OCI-LY7 (cell line): ENCODE results near the gene CCDC91. TPM values are rescaled to one million over a fixed set of nuclear protein-coding genes. Genes with fewer than 3 reads are reported as not detected.
A peak's percentile ranks its signal among the peaks of the same experiment; 100 is the strongest.

Source experiments
- BruUV-seq: library from RNA; stranded (reverse); fragments of 400-500 nt; replicated peaks from 2 replicates; lab custom pipeline; 2021; lab: Mats Ljungman, UMichigan
- CTCF ChIA-PET: fragments of 300-600 bp; sonication (Branson Sonifier 250); formaldehyde crosslinking; loops from one replicate; lab custom pipeline; 2022; ENCODE audit warnings: antibody characterized with exemption; ENCODE audit not compliant: unreplicated experiment; lab: Charles Lee
- POLR2A ChIA-PET: fragments of 300-600 bp; sonication (Branson Sonifier 250); formaldehyde crosslinking; loops from one replicate; lab custom pipeline; 2022; ENCODE audit warnings: antibody characterized with exemption; lab: Charles Lee
- DNase-seq: peaks from one replicate; pipeline ENCODE4 v3.0.0-alpha.2; 2015; ENCODE audit warnings: low spot score
- H2AFZ ChIP-seq: fragments of 200-600 bp; sonication (generic), shearing (Covaris generic); 2 replicates; pipeline ENCODE4 v1.6.1; 2014; ENCODE audit warnings: mild to moderate bottlenecking, antibody characterized with exemption, low read length, moderate library complexity
- H3K27ac ChIP-seq: fragments of 200-600 bp; sonication (generic); 2 replicates; pipeline ENCODE4 v1.5.1; 2014; ENCODE audit warnings: mixed run types, low read depth, mild to moderate bottlenecking, moderate library complexity, low read length, inconsistent platforms; ENCODE audit not compliant: poor library complexity, severe bottlenecking
- H3K36me3 ChIP-seq: fragments of 200-600 bp; sonication (generic); 2 replicates; pipeline ENCODE4 v1.6.1; 2014; ENCODE audit warnings: mild to moderate bottlenecking, antibody characterized with exemption, low read length, moderate library complexity, mixed read lengths; ENCODE audit not compliant: insufficient read depth
- H3K4me1 ChIP-seq: fragments of 200-600 bp; sonication (generic); 2 replicates; pipeline ENCODE4 v1.5.1; 2014; ENCODE audit warnings: mild to moderate bottlenecking, low read length; ENCODE audit not compliant: insufficient read depth, poor library complexity, severe bottlenecking
- H3K4me2 ChIP-seq: fragments of 200-600 bp; sonication (generic); 2 replicates; pipeline ENCODE4 v1.6.1; 2014; ENCODE audit warnings: mild to moderate bottlenecking, low read length
- H3K4me3 ChIP-seq: fragments of 200-600 bp; sonication (generic); 2 replicates; pipeline ENCODE4 v1.5.1; 2014; ENCODE audit warnings: mild to moderate bottlenecking, low read depth, low read length; ENCODE audit not compliant: poor library complexity, severe bottlenecking
- H3K79me2 ChIP-seq: fragments of 200-600 bp; sonication (generic); 2 replicates; pipeline ENCODE4 v1.6.1; 2016; ENCODE audit warnings: low read depth, mild to moderate bottlenecking, low read length, moderate library complexity, mixed read lengths; ENCODE audit not compliant: insufficient read depth
- H3K9me2 ChIP-seq: fragments of 200-600 bp; sonication (generic); 2 replicates; pipeline ENCODE4 v1.6.1; 2016; ENCODE audit warnings: mild to moderate bottlenecking, low read length, mixed read lengths; ENCODE audit not compliant: insufficient read depth
- H3K9me3 ChIP-seq: fragments of 200-600 bp; sonication (generic); 2 replicates; pipeline ENCODE4 v1.6.1; 2014; ENCODE audit warnings: mild to moderate bottlenecking, mixed run types, low read length, mixed read lengths
- H4K20me1 ChIP-seq: fragments of 200-600 bp; sonication (generic); 2 replicates; pipeline ENCODE4 v1.6.1; 2014; ENCODE audit warnings: mild to moderate bottlenecking, antibody characterized with exemption, low read length, moderate library complexity, mixed read lengths; ENCODE audit not compliant: insufficient read depth
- EZH2phosphoT487 ChIP-seq: fragments of 200-600 bp; sonication (generic); IDR thresholded peaks from 2 replicates; pipeline ENCODE4 v1.6.1; 2018; ENCODE audit warnings: low read depth, borderline replicate concordance, mild to moderate bottlenecking, mixed run types, antibody characterized with exemption, low read length, moderate library complexity, mixed read lengths
- intact Hi-C: fragments of 100-400 bp; cut with micrococcal nuclease; formaldehyde crosslinking; loops from one replicate; pipeline ENCODE4 v1.10.0; 2022; ENCODE audit not compliant: unreplicated experiment
- total RNA-seq, 2 experiments: library from RNA; depleted of rRNA in 1 of 2; stranded (reverse); fragments of >200 nt in 1 of 2; shearing (Covaris generic) in 1 of 2; gene quantifications; 2 replicates each; pipeline ENCODE4 v1.2.3, GENCODE V29; 2014 to 2022
- TF ChIP-seq, protein P1 (sequence below): fragments of 200-600 bp; sonication (generic); conservative IDR thresholded peaks from 2 replicates; pipeline ENCODE4 v1.5.1; 2014; ENCODE audit warnings: mild to moderate bottlenecking, antibody characterized with exemption, low read length, moderate library complexity, mixed read lengths

CCDC91 gene
- total RNA-seq, 2 experiments from 2014 or later = 15.8 to 23.8 TPM

DNA sequence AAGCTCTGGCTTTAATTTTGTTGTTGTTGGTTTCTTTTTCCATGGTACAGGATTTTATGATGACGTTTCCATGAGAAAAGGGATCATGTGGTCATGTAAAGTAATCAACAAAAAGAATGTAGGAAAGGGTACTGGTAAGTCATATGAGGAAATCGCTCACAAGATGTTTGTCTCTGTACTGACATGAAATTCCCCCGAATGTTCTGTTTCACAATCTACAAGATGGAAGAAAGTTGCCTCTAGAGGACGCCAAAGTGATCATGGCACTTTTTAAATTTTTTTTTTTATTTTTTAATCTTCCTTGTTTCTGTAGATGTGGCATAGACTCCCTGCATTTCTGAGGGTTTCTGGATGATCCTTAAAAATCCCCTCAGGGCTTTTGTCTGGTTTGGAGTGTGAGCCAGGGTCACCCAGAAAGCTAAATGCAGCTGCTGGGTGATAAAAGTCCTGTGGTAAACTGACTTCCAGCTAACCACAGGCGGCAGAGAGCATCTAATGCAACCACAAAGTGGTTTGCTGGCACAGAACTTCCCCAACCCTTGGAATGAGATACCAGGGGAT lies 393.5 kb downstream of the CCDC91 start:
- CTCF ChIA-PET = no interaction called here
- DNase-seq = no peak
- TF ChIP-seq, protein P1, sequence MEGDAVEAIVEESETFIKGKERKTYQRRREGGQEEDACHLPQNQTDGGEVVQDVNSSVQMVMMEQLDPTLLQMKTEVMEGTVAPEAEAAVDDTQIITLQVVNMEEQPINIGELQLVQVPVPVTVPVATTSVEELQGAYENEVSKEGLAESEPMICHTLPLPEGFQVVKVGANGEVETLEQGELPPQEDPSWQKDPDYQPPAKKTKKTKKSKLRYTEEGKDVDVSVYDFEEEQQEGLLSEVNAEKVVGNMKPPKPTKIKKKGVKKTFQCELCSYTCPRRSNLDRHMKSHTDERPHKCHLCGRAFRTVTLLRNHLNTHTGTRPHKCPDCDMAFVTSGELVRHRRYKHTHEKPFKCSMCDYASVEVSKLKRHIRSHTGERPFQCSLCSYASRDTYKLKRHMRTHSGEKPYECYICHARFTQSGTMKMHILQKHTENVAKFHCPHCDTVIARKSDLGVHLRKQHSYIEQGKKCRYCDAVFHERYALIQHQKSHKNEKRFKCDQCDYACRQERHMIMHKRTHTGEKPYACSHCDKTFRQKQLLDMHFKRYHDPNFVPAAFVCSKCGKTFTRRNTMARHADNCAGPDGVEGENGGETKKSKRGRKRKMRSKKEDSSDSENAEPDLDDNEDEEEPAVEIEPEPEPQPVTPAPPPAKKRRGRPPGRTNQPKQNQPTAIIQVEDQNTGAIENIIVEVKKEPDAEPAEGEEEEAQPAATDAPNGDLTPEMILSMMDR = peak; percentile 47
- no peak for TF ChIP-seq EZH2phosphoT487

DNA sequence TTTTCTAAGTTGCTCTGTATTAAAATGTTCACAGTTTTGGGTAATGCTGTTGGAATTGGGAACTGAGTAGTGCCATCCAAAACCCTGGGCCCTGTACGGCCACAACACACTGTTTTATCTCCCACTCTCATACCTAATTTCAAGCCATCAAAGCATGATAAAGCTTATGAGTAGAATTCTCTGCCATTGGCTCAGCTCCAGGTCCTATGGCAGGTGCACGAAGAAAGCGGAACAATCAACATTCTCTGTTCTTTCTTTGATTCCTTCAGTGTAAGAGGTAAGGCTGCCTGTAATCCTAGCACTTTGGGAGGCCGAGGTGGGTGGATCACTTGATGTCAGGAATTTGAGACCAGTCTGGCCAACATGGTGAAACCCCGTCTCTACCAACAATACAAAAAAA lies 394.9 kb downstream of the CCDC91 start:
- H3K27ac ChIP-seq = no peak overlapping the region
- no peak overlapping the region for H2AFZ ChIP-seq
- CTCF ChIA-PET = no interaction called here
- H3K9me2 ChIP-seq = no peaks in the 10 kb centered on the region; the same call in 1 of the 2 replicates
- no peaks in the 10 kb centered on the region for H3K79me2 ChIP-seq
- no peaks in the 10 kb centered on the region for H3K4me1 ChIP-seq
- H3K4me3 ChIP-seq = no peak overlapping the region
- DNase-seq = no peak
- H3K36me3 ChIP-seq = no peaks in the 10 kb centered on the region
- H4K20me1 ChIP-seq = no peaks in the 10 kb centered on the region
- H3K4me2 ChIP-seq = no peak overlapping the region
- no peaks in the 10 kb centered on the region for H3K9me3 ChIP-seq
- BruUV-seq = no TSS peak
- POLR2A ChIA-PET = interaction anchor here (0.6 to 0.8 kb wide), 2 partner anchors 21 to 1445 kb away, joined by 3 to 7 read pairs; no protein-coding TSS in a partner anchor
- intact Hi-C loops = no loop called here
- no peak for TF ChIP-seq EZH2phosphoT487
- TF ChIP-seq, protein P1 = no peak

More for the DNA sequence above, 393.5 kb downstream of the CCDC91 start:
- intact Hi-C loops = no loop called here
- H3K27ac ChIP-seq = no peak overlapping the region
- BruUV-seq = no TSS peak
- H3K79me2 ChIP-seq = no peaks in the 10 kb centered on the region
- no peaks in the 10 kb centered on the region for H4K20me1 ChIP-seq
- H3K4me3 ChIP-seq = no peak overlapping the region
- H3K4me1 ChIP-seq = no peaks in the 10 kb centered on the region
- no peak overlapping the region for H3K4me2 ChIP-seq
- no peaks in the 10 kb centered on the region for H3K36me3 ChIP-seq
- H3K9me3 ChIP-seq = no peaks in the 10 kb centered on the region
- POLR2A ChIA-PET = no interaction called here
- no peaks in the 10 kb centered on the region; the same call in 1 of the 2 replicates for H3K9me2 ChIP-seq
- no peak overlapping the region for H2AFZ ChIP-seq

DNA sequence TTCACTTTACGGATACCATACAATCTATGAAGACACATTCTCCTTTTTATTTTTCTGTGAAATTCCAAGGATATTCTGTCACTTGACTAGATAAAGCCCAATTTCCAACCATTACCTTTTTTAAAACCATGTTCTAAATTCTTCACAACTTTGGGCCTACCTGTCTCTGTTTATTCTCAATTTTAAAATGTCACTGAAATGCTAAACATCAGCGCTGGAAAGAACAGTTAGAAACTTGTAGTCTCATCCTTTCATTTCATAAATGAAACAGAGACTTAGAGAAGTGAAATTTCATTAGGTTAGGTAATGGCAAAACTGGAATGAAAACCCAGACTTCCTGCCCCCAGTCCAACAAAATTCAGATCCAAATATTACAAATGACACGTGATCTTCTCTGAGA lies 396.2 kb downstream of the CCDC91 start:
- Histone ChIP-seq H2AFZ (no peak overlapping the region), H3K36me3 (no peaks in the 10 kb centered on the region), H3K4me1 (no peaks in the 10 kb centered on the region), H3K4me2 (no peak overlapping the region), H3K27ac (no peak overlapping the region), H3K4me3 (no peak overlapping the region), H4K20me1 (no peaks in the 10 kb centered on the region), H3K79me2 (no peaks in the 10 kb centered on the region), H3K9me2 (no peaks in the 10 kb centered on the region; the same call in 1 of the 2 replicates), H3K9me3 (no peaks in the 10 kb centered on the region)
- intact Hi-C loops = no loop called here
- no TSS peak for BruUV-seq
- TF ChIP-seq, protein P1 = no peak
- no peak for TF ChIP-seq EZH2phosphoT487
- ChIA-PET POLR2A (interaction anchor here (0.5 kb wide), 1 partner anchor 31 kb away, joined by 3 read pairs; no protein-coding TSS in a partner anchor), CTCF (no interaction called here)
- DNase-seq = no peak
